Measurements from ENCODE around the gene NAT16.
"Not testable (repeated sequence)": the region's sequence is repeated elsewhere in the genome, so short reads cannot be mapped to it uniquely, and the experiment has no call there.

NAT16 gene

GRCh38 chr7:101201695-101202602, 21.9 kb upstream of the NAT16 start:
- DNase-seq = no peak

DNA sequence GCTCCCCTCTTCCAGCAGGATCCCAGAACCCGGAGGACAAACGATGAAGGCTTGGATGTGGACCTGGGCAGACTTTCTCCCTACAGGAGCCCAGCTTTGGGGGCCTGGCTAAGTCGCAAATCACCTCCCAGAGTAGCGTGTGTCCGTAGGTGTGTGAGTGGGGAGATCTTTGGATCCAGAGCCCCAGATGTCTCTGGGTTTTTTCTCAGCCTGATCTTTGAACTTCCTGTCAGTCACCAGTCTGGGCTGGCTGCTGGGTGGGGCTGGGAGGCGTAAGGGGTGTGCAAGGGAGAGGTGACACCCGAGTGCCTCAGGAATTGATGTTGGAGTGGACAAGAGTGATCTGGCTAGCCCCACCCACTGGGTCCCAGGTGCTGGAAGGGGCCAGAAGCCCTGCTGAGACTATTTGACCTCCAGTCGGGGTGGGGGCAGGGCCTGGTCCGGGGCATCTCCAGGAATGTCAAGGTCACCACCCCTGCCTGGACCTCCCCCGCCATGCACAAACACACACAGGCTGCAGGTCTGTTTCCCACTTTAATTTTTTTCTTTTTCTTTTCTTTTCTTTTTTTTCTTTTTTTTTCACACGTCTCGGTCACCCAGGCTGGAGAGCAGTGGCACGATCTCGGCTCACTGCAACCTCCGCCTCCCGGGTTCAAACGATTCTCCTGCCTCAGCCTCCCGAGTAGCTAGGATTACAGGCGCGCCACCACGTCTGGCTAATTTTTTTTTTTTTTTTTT, 20.9 kb upstream of the NAT16 start, which contains the start of gene MOGAT3:
MOGAT3 (minus strand) TSS at position 175 of the 738 bp plus-strand sequence. CDS start 182 bp downstream, outside the sequence.
- no peak for DNase-seq

GRCh38 chr7:101200504-101200861, 20.4 kb upstream of the NAT16 start:
- no peak for DNase-seq

- not testable (repeated sequence) for DNase-seq
Observed at GRCh38 chr7:101199522-101199921, 19.4 kb upstream of the NAT16 start.

DNA sequence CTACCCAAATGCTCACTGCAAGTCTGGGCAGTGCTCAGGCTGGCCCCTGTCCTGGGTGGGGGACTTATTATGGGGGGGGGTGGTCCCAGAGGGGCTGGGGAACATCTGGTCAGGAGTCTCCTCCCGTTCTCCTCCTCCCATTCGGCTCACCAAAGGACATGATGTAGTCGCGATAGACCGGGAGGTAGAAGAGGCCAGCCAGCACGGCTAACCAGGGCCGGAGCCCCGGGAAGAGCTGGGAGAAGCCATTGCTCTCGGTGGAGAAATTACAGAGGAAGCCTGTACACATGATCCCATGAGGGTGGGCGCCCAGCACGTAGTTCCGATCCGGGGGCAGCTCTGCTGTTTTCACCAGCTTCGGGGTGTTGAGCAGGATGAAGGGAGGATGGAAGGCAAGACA, 18.4 kb upstream of the NAT16 start:
- DNase-seq = no peak

DNA sequence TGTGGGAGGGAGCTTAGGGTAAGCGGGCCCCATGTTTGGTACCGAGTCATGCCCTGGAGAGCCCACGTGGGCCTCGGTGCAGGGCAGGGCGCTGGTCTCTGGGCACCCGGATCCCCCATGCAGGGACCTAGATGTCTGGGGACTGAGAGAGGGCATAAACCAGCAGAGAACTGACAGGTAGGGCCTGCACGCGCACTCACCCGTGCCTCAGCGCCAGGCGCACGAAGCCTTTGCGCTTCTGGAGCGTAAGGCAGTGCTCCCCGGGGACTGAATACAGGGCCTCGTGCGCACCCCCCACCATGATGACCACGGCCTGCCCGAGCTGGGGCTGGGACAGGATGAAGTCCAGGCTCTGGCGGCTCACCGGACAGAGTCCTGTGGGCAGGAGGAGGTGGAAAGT, 17.9 kb upstream of the NAT16 start:
- DNase-seq = no peak

GRCh38 chr7:101195884-101196283, 15.8 kb upstream of the NAT16 start:
- no peak for DNase-seq

- no peak for DNase-seq
Observed at GRCh38 chr7:101189109-101189508, 9.0 kb upstream of the NAT16 start.

DNA sequence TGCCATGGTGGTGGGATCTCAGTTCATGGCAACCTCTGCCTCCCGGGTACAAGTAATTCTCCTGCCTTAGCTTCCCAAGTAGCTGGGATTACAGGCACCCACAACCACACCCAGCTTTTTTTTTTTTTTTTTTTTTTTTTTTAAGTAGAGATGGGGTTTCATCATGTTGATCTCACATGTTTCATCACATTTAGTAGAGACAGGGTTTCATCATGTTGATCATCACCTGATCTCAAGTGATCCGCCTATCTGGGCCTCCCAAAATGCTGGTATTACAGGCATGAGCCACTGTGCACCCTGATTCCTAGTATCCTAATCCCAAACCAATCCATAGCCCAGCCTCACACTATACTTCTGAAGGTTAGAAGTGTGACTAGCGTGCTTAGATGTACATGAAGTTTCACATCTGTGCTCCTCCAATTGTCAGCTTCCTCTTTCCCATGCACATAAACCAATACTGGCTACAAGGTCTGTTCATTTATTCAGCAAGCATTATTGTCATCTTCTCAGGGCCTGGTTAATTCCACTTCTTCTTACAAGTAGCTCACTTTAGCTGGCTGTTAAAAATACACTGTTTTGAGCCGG, 6.8 kb upstream of the NAT16 start:
- DNase-seq = no peak

DNA sequence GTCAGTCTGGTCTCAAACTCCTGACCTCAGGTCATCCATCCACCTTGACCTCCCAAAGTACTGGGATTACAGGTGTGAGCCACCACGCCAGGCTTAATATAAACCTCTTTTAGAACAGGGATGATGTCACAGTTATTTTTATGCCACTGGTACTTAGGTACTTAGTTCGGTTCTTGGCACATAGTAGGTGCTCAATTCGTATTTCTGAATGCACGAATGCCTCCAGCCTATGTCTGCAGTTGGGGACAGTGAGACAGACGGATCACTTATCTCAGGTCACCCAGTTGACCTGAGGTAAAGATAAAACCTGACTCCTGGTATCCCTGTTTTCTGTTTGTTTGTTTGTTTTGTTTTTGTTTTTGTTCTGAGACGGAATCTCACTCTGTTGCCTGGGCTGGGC, 6.1 kb upstream of the NAT16 start:
- no peak for DNase-seq

DNA sequence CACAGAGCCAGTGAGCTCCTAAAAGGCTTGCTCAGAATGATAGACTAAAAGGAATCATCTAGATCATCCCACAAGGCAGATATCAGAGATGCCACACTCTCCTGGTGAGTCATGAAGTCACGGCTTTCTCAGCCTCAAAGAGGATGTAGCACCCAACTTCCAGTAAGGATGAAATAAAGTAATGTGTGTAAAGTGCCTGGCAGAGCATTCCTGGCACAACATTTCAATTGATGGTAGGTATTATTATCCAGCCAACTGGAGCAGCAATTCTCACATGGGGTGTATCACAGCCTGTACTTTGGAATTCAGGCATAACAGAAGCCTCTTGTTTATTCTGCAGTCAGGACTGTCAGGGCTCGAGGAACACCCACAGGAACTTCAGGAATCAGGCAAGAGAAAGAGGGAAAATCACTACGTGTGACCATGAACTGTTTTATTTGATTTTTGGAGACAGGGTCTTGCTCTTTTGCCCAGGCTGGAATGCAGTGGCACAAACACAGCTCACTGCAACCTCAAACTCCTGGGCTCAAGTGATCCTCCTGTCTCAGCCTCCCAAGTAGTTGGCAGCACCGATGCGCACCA, 5.3 kb upstream of the NAT16 start:
- peak; percentile 71 for DNase-seq

- no peak for DNase-seq
Observed at GRCh38 chr7:101179713-101180112, 380 bp downstream of the NAT16 start.

DNA sequence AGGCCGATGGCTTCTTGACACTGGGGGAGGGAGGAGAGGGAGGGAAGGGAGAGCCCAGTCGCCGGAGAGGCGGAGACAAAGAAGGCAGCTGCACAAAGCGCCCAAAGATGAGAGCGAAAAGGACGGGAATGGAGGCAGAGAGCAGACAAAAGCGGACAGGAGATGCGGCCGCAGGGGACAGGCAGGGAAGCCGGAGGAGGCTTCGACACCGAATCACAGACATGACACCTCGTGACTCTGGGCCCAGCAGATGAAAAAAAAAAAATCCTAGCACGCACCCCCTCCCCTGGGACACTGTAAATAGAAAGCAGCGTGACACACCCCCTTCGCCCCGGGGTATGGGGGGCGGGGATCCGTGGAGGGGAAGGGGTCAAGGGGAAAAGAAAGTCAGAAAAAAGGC, 976 bp downstream of the NAT16 start:
- DNase-seq = no peak

DNA sequence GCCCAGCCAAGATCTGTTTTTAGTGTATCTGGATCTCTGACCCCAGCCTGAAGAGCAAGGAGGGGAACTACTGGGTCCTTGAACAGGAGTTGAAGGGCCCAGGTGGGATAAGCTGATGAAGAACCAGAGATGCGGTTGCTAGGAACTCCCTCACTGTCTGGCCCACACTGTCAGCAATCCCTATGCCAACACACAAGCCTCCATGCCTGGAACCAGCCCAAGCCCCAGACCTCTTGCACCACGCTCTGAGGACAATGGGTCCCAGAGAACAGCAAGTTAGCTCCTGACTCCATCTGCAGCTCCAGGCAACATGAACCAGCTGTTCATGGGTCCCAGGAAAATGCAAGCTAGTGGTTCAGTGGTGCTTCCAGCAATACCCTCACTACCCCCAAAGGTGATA, 2.4 kb downstream of the NAT16 start:
- DNase-seq = no peak

DNA sequence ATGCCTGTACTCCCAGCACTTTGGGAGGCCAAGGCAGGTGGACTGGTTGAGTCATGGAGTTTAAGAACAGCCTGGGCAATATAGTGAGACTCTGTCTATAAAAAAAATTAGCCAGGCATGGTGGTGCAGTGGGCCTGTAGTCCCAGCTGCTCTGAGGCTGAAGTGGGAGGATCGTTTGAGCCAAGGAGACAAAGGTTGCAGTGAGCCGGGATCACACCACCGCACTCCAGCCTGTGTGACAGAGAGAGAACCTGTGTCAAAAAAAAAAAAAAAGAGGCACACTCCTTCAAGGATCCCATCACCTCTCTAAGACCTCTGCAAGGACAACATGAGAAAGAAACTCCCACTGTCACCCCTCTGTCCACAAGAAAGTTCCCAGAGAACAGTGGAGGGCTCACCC, 4.4 kb downstream of the NAT16 start:
- no peak for DNase-seq

- no peak for DNase-seq
Observed at GRCh38 chr7:101174322-101174854, 5.7 kb downstream of the NAT16 start.

GRCh38 chr7:101173752-101174244, 6.3 kb downstream of the NAT16 start:
- no peak for DNase-seq

DNA sequence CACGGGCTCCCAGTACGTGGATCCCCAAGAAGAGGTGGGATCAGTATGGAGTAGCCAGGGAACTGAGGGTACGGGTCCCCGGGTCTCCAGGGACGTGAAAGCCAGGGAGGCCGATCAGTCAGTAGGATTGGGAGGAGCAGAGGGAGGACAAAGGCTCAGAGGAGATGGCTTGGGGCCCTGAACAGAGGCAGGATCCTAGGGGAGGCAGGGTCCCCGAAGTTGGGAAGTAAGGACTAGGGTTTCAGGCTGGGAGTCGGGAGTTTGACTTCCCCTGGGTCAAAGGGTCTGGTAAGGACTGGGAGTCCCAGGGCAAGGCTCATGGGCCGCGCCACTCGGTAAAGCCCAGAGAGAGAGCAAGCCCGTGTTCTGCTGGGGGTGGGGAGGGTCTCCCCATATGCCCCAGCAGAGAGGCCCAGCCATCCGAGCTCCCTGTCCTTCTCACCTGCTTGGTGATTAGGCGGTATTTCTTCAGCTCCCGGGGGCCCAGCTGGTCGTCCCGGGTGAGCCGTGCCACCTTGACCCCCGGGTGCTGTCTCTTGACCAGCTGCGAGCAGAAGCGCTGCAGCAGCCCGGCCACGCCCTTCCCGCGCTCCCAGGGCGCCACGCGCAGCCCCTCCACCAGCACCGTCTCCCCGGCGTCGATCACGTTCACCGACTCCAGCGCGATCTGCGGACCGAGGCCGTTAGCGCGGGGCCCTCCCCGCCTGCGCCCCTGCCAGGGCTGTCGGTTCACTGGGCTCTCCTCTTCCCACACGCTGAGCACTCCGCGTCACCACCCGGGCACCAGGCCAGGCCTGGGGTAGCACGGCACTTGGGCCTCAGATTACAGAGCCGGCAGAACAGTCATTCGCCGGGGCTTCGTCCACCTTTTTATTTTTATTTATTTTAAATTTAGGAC, 7.0 kb downstream of the NAT16 start:
- DNase-seq = peak; percentile 39

- DNase-seq = no peak
Observed at GRCh38 chr7:101172005-101172853, 7.9 kb downstream of the NAT16 start.

DNA sequence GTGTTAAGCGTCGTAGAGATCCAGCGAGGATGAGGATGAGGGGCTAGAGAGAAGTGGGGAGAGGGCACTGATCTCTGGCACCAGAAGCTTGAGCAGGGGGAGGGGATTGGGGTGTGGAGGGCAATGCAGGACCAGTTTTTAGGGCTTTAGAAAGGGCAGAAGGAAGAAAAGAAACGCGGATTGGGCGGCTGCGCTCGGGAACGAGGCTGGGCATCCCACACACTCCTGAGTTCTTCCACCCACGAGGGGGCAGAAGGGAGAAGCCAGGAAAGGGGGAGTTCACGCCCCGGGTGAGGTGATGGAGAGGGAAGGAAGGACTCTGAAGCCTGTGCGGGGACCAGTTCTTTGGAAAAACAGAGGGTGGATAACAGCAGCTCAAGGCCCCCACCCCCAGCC, 8.7 kb downstream of the NAT16 start:
- no peak for DNase-seq
